ENCODE measurements around the gene KRTAP10-8.

Gene KRTAP10-8

GRCh38 chr21:44567481-44568171 lies 44.3 kb upstream of the KRTAP10-8 start:
- H3K27me3 ChIP-seq (ENCODE audit: insufficient read depth, poor library complexity, severe bottlenecking), result no peaks in the 10 kb centered on the region
- ATAC-seq (ENCODE audit: low read depth) (no peak), DNase-seq (ENCODE audit: low spot score) (peak; percentile 51)
- no peak for TF ChIP-seq CTCF (IDR thresholded peaks at IDR 0.05; ENCODE audit: poor library complexity, severe bottlenecking)
- peaks cover 2% of the 10 kb centered on the region for H3K9me3 ChIP-seq (ENCODE audit: severe bottlenecking)
- no peak overlapping the region for H3K4me3 ChIP-seq (ENCODE audit: severe bottlenecking)
- no peak overlapping the region for H3K27ac ChIP-seq (ENCODE audit: poor library complexity, severe bottlenecking)
- H3K36me3 ChIP-seq (ENCODE audit: low read depth), result no peaks in the 10 kb centered on the region
- no peaks in the 10 kb centered on the region for H3K4me1 ChIP-seq (ENCODE audit: insufficient read depth, poor library complexity, severe bottlenecking)

GRCh38 chr21:44568261-44568660 lies 43.6 kb upstream of the KRTAP10-8 start:
- Histone ChIP-seq H3K9me3 (ENCODE audit: severe bottlenecking) (peaks cover 2% of the 10 kb centered on the region), H3K27me3 (ENCODE audit: insufficient read depth, poor library complexity, severe bottlenecking) (no peaks in the 10 kb centered on the region), H3K36me3 (ENCODE audit: low read depth) (no peaks in the 10 kb centered on the region), H3K27ac (ENCODE audit: poor library complexity, severe bottlenecking) (no peak overlapping the region), H3K4me3 (ENCODE audit: severe bottlenecking) (no peak overlapping the region), H3K4me1 (ENCODE audit: insufficient read depth, poor library complexity, severe bottlenecking) (no peaks in the 10 kb centered on the region)
- TF ChIP-seq CTCF (IDR thresholded peaks at IDR 0.05; ENCODE audit: poor library complexity, severe bottlenecking), result no peak
- DNase-seq (ENCODE audit: low spot score) (no peak), ATAC-seq (ENCODE audit: low read depth) (no peak)

- Histone ChIP-seq H3K27ac (ENCODE audit: poor library complexity, severe bottlenecking) (no peak overlapping the region), H3K36me3 (ENCODE audit: low read depth) (no peaks in the 10 kb centered on the region), H3K27me3 (ENCODE audit: insufficient read depth, poor library complexity, severe bottlenecking) (no peaks in the 10 kb centered on the region), H3K4me1 (ENCODE audit: insufficient read depth, poor library complexity, severe bottlenecking) (no peaks in the 10 kb centered on the region), H3K4me3 (ENCODE audit: severe bottlenecking) (no peak overlapping the region), H3K9me3 (ENCODE audit: severe bottlenecking) (peaks cover 2% of the 10 kb centered on the region)
- TF ChIP-seq CTCF (IDR thresholded peaks at IDR 0.05; ENCODE audit: poor library complexity, severe bottlenecking), result no peak
- ATAC-seq (ENCODE audit: low read depth) (no peak), DNase-seq (ENCODE audit: low spot score) (no peak)
Observed at GRCh38 chr21:44568667-44569556, 43.0 kb upstream of the KRTAP10-8 start.

GRCh38 chr21:44569861-44570517 lies 41.9 kb upstream of the KRTAP10-8 start:
- H3K27me3 ChIP-seq (ENCODE audit: insufficient read depth, poor library complexity, severe bottlenecking), result no peaks in the 10 kb centered on the region
- no peak for ATAC-seq (ENCODE audit: low read depth)
- no peak overlapping the region for H3K27ac ChIP-seq (ENCODE audit: poor library complexity, severe bottlenecking)
- no peak overlapping the region for H3K4me3 ChIP-seq (ENCODE audit: severe bottlenecking)
- DNase-seq (ENCODE audit: low spot score), result no peak
- no peaks in the 10 kb centered on the region for H3K36me3 ChIP-seq (ENCODE audit: low read depth)
- H3K4me1 ChIP-seq (ENCODE audit: insufficient read depth, poor library complexity, severe bottlenecking), result no peaks in the 10 kb centered on the region
- no peak for TF ChIP-seq CTCF (IDR thresholded peaks at IDR 0.05; ENCODE audit: poor library complexity, severe bottlenecking)
- H3K9me3 ChIP-seq (ENCODE audit: severe bottlenecking), result peaks cover 2% of the 10 kb centered on the region
